Lower leg skin (tissue), 4 donors: ENCODE data around the gene EIF5. TPM values are rescaled to one million over a fixed set of nuclear protein-coding genes. Genes with fewer than 3 reads are reported as not detected.

Experiments used
- DNase-seq, 2 donors: peaks; one replicate each; pipeline ENCODE4 v3.0.0-alpha.2; 2019; ENCODE audit warnings: low spot score in 2 of 2
- H3K4me3 ChIP-seq: fragments of 200-600 bp; sonication (generic); 2 replicates; pipeline ENCODE4 v1.5.1; 2017; ENCODE audit warnings: mild to moderate bottlenecking, low read depth; ENCODE audit not compliant: poor library complexity, severe bottlenecking
- POLR2A ChIP-seq, 2 donors: fragments of 450-650 bp; IDR thresholded peaks; one replicate each; pipeline ENCODE4 v1.6.1; 2016 to 2017; ENCODE audit warnings: antibody characterized with exemption in 2 of 2, mild to moderate bottlenecking in 1 of 2, moderate library complexity in 1 of 2
- WGBS, 2 donors: methylation state at CpG; one replicate each; pipeline ENCODE4 v1.1.5; 2018; 5-methylcytosine and 5-hydroxymethylcytosine counted together
- intact Hi-C: fragments of 100-400 bp; cut with DNase I; formaldehyde crosslinking; loops from one replicate; pipeline ENCODE4 v1.15.0; 2023; ENCODE audit warnings: low total_unique reads
- total RNA-seq, 4 donors: library from RNA; depleted of rRNA; stranded (reverse); fragments of >200 nt; gene quantifications; one replicate each; pipeline ENCODE4 v1.1.0, GENCODE V29; 2016
- TF ChIP-seq, protein P1 (sequence below), 3 donors: fragments of 450-650 bp; IDR thresholded peaks; one replicate each; pipeline ENCODE4 v1.5.1; 2016; ENCODE audit warnings: antibody characterized with exemption in 3 of 3, mild to moderate bottlenecking in 3 of 3, moderate library complexity in 2 of 3

The EIF5 gene
- total RNA-seq, 4 donors from 2014 or later = 125 to 168 (median 131) TPM

- peak in 1 of 2 donors; percentile 45 for DNase-seq
- TF ChIP-seq POLR2A (IDR thresholded peaks at IDR 0.05) = no peak
- TF ChIP-seq, protein P1, sequence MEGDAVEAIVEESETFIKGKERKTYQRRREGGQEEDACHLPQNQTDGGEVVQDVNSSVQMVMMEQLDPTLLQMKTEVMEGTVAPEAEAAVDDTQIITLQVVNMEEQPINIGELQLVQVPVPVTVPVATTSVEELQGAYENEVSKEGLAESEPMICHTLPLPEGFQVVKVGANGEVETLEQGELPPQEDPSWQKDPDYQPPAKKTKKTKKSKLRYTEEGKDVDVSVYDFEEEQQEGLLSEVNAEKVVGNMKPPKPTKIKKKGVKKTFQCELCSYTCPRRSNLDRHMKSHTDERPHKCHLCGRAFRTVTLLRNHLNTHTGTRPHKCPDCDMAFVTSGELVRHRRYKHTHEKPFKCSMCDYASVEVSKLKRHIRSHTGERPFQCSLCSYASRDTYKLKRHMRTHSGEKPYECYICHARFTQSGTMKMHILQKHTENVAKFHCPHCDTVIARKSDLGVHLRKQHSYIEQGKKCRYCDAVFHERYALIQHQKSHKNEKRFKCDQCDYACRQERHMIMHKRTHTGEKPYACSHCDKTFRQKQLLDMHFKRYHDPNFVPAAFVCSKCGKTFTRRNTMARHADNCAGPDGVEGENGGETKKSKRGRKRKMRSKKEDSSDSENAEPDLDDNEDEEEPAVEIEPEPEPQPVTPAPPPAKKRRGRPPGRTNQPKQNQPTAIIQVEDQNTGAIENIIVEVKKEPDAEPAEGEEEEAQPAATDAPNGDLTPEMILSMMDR (IDR thresholded peaks at IDR 0.05) = no peak
- 77 to 80% methylated on average over 16 of the region's 16 CpGs for WGBS, 2 donors
- intact Hi-C loops = no loop called here
- H3K4me3 ChIP-seq = no peak overlapping the region
These were observed 45.8 kb upstream of the EIF5 start for GRCh38 chr14:103288076-103288766.

DNA sequence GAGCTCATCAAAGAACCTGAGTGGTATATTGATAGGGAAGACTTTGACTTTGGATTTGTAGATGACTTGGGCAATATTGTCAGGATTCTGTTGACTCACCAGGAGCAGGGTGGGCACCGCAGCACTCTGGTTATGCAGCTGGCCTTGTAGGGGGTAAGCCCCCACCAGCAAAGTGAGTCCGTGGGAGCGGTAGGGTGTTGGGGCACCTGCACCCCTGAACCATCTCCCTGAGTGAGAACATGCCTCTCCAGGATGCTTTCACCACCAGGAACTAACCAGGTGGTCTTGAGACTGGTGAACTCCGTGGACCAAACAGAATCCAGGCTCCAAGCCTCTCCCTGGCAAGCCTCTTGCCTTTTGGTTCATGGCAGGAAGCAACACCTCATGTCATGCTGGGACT, 44.0 kb upstream of the EIF5 start:
- intact Hi-C loops = loop anchor here (5.0 to 10.0 kb wide), 2 partner anchors 183 to 585 kb away; no protein-coding TSS in a partner anchor
- WGBS, 2 donors = 80 to 95% methylated on average over 4 of the region's 4 CpGs

DNA sequence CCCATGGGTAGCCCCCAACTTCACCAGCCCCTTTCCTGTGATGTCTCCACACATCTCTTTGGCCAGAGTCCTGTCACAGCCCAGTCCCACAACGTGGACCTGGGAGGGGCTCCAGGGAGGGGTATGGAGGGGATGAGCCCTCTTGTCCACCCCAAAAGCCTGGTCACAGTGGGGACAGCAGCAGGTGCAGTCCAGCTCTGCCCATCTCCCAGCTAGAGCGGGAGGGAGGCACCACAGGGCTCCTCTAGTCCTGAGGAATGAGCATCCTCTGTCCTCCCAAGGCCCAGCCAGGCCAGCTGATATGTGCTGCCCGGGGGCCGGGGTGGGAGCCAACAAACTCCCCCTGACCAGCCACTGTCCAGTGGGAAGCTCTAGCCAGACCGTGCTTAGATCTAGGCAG, 43.5 kb upstream of the EIF5 start:
- no peak overlapping the region for H3K4me3 ChIP-seq
- DNase-seq = peak in 1 of 2 donors; percentile 75
- TF ChIP-seq, protein P1 (IDR thresholded peaks at IDR 0.05) = no peak
- no peak for TF ChIP-seq POLR2A (IDR thresholded peaks at IDR 0.05)
- WGBS, 2 donors = 86 to 87% methylated on average over 3 to 5 of the region's 5 CpGs
- intact Hi-C loops = loop anchor here (5.0 to 10.0 kb wide), 2 partner anchors 183 to 586 kb away; no protein-coding TSS in a partner anchor

More for the DNA sequence above, 44.0 kb upstream of the EIF5 start:
- DNase-seq = peak in 1 of 2 donors; percentile 66
- H3K4me3 ChIP-seq = no peak overlapping the region
- TF ChIP-seq, protein P1 (IDR thresholded peaks at IDR 0.05) = no peak
- no peak for TF ChIP-seq POLR2A (IDR thresholded peaks at IDR 0.05)

GRCh38 chr14:103290961-103291360, 43.1 kb upstream of the EIF5 start:
- intact Hi-C loops = loop anchor here (5.0 to 10.0 kb wide), 2 partner anchors 184 to 586 kb away; no protein-coding TSS in a partner anchor
- DNase-seq = peak in 1 of 2 donors; percentile 67
- H3K4me3 ChIP-seq = no peak overlapping the region
- 96 to 100% methylated on average over 3 of the region's 3 CpGs for WGBS, 2 donors
- TF ChIP-seq POLR2A (IDR thresholded peaks at IDR 0.05) = no peak
- TF ChIP-seq, protein P1 (IDR thresholded peaks at IDR 0.05) = no peak

DNA sequence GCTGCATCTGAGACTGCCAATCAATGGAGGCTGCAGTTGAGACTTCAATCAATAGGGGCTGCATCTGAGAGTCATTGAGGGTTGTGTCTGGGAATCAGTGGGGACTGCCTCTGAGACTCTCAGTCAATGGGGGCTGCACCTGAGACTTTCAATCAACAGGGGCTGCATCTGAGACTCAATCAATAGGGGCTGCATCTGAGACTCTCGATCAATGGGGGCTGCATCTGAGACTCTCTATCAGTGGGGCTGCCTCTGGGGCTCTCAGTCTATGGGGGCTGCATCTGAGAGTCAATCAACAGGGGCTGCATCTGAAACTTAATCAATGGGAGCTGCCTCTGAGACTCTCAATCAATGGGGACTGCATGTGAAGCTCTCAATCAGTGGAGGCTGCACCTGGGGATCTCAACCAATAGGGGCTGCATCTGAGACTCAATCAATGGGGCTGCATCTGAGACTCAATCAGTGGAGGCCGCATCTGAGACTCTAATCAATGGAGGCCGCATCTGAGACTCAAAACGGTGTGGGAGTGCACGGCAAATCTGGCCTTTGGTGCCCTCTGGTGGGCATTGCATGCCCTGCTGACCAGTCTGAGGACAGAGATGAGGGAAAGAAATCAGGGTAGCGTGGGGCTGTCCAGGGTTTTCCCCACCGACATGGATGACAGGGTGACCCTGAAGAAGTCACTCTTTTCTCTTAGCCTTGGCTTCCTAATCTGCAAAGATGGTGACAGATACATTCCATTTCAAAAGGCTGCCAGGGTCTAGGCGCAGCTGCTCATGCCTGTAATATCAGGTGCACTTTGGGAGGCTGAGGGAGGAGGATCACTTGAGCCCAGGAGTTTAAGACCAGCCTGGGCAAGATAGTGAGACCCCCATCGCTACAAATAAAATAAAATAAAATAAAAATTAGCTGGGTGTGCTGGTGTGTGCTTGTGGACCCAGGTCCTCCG, 41.3 kb upstream of the EIF5 start:
- DNase-seq = peak; percentile 71 to 96
- 24 to 28% methylated on average over 10 of the region's 10 CpGs for WGBS, 2 donors
- TF ChIP-seq, protein P1 (IDR thresholded peaks at IDR 0.05) = peak in 1 of 3 donors; percentile 40
- no peak for TF ChIP-seq POLR2A (IDR thresholded peaks at IDR 0.05)
- intact Hi-C loops = loop anchor here (5.0 to 10.0 kb wide), 2 partner anchors 185 to 588 kb away; no protein-coding TSS in a partner anchor
- no peak overlapping the region for H3K4me3 ChIP-seq
